ENCODE data around the gene MACC1. TPM values are rescaled to one million over a fixed set of nuclear protein-coding genes. Genes with fewer than 3 reads are reported as not detected.

MACC1 gene
- polyA plus RNA-seq, 1 donor (not counting 4 experiments of a cell fraction or from before 2014, with no cell fraction given), result 16.4 TPM

DNA sequence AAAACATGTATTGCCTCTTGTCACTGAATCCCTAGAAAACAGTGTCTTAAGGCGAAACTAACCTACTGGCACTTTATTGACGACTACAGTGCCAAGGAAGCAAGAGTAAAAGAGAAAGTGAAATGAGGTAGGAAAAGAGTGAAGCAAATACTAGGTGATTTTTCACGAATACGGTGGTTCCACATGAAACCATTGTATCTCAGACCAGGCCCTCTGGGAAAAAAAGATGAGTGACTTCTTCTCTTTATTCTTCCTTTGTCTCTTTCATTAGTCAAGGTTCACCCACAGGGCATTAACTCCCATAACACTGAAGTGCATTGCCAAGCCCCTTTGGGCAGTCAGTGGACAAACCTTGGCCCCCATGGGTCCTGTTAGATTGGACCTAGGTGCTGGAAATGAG, 16.2 kb upstream of the MACC1 start:
- dilution Hi-C loops (cut with MboI; ENCODE audit: extremely low pct_ligation_motif_present, low sequenced_read_pairs), result no loop called here

DNA sequence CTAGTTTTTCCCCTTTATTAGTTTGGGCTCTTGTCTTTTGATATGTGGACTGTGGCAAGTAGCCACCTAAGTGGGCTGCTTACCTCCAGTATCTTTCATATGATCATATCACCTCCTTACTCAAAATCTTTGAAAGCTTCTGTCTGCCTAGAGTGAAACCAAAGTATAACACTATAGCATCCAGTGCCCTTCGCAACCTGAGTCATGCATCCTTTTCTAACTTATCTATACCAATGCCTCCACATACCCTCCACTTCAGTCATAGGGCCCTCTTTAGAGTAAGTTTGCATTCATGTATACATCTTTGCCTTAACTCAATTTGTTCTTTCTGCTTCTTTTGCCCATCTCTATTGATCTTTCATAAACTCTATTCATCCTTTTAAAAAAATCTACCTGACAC, 15.7 kb upstream of the MACC1 start:
- H4K20me1 ChIP-seq (ENCODE audit: control insufficient read depth, extremely low read depth, insufficient read depth, low read length), result no peaks in the 10 kb centered on the region
- dilution Hi-C loops (cut with MboI; ENCODE audit: extremely low pct_ligation_motif_present, low sequenced_read_pairs), result no loop called here
- no peaks in the 10 kb centered on the region for H3K9me3 ChIP-seq (ENCODE audit: control insufficient read depth, low read depth, low read length)
- FAIRE-seq, result no peak
- H3K4me2 ChIP-seq (ENCODE audit: control insufficient read depth, extremely low read depth, insufficient read depth, low read depth, low read length), result no peak overlapping the region
- no peak for DNase-seq (ENCODE audit: low read depth, low spot score)
- no peak for TF ChIP-seq EZH2 (IDR thresholded peaks at IDR 0.05; ENCODE audit: low read length)
- TF ChIP-seq, protein P1, sequence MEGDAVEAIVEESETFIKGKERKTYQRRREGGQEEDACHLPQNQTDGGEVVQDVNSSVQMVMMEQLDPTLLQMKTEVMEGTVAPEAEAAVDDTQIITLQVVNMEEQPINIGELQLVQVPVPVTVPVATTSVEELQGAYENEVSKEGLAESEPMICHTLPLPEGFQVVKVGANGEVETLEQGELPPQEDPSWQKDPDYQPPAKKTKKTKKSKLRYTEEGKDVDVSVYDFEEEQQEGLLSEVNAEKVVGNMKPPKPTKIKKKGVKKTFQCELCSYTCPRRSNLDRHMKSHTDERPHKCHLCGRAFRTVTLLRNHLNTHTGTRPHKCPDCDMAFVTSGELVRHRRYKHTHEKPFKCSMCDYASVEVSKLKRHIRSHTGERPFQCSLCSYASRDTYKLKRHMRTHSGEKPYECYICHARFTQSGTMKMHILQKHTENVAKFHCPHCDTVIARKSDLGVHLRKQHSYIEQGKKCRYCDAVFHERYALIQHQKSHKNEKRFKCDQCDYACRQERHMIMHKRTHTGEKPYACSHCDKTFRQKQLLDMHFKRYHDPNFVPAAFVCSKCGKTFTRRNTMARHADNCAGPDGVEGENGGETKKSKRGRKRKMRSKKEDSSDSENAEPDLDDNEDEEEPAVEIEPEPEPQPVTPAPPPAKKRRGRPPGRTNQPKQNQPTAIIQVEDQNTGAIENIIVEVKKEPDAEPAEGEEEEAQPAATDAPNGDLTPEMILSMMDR (optimal IDR thresholded peaks at IDR 0.05 in 1 of 3, IDR thresholded peaks at IDR 0.05 in 1 of 3, conservative IDR thresholded peaks at IDR 0.05 in 1 of 3; ENCODE audit: extremely low read depth in 1 of 3, insufficient read depth in 2 of 3, low read length in 3 of 3), result no peak
- no peaks in the 10 kb centered on the region for H3K36me3 ChIP-seq (ENCODE audit: control insufficient read depth in 2 of 2, extremely low read depth in 1 of 2, insufficient read depth in 2 of 2, low read length in 2 of 2)
- no peaks in the 10 kb centered on the region for H3K27me3 ChIP-seq (ENCODE audit: control insufficient read depth, extremely low read depth, insufficient read depth, low read length)
- no peak overlapping the region for H3K4me3 ChIP-seq (ENCODE audit: control insufficient read depth in 2 of 3, extremely low read depth in 1 of 3, insufficient read depth in 2 of 3, low read depth in 1 of 3, low read length in 3 of 3)
- no peaks in the 10 kb centered on the region for H3K9me1 ChIP-seq (ENCODE audit: control insufficient read depth, extremely low read depth, insufficient read depth, low read length)
- peaks cover 22% of the 10 kb centered on the region for H3K4me1 ChIP-seq (ENCODE audit: control insufficient read depth, extremely low read depth, insufficient read depth, low read length)
- H3K79me2 ChIP-seq (ENCODE audit: control insufficient read depth, insufficient read depth, low read length), result no peaks in the 10 kb centered on the region
- no peak overlapping the region for H3K27ac ChIP-seq (ENCODE audit: control insufficient read depth, insufficient read depth, low read length)
- H3K9ac ChIP-seq (ENCODE audit: control insufficient read depth, extremely low read depth, insufficient read depth, low read length), result no peak overlapping the region
- no peak overlapping the region for H2AFZ ChIP-seq (ENCODE audit: control insufficient read depth, low read length)

More for the DNA sequence above, 16.2 kb upstream of the MACC1 start:
- Histone ChIP-seq H2AFZ (ENCODE audit: control insufficient read depth, low read length) (no peak overlapping the region), H3K4me2 (ENCODE audit: control insufficient read depth, extremely low read depth, insufficient read depth, low read depth, low read length) (no peak overlapping the region), H4K20me1 (ENCODE audit: control insufficient read depth, extremely low read depth, insufficient read depth, low read length) (no peaks in the 10 kb centered on the region), H3K27me3 (ENCODE audit: control insufficient read depth, extremely low read depth, insufficient read depth, low read length) (no peaks in the 10 kb centered on the region), H3K9me3 (ENCODE audit: control insufficient read depth, low read depth, low read length) (no peaks in the 10 kb centered on the region), H3K4me1 (ENCODE audit: control insufficient read depth, extremely low read depth, insufficient read depth, low read length) (peaks cover 28% of the 10 kb centered on the region), H3K9me1 (ENCODE audit: control insufficient read depth, extremely low read depth, insufficient read depth, low read length) (no peaks in the 10 kb centered on the region), H3K36me3 (ENCODE audit: control insufficient read depth in 2 of 2, extremely low read depth in 1 of 2, insufficient read depth in 2 of 2, low read length in 2 of 2) (no peaks in the 10 kb centered on the region), H3K79me2 (ENCODE audit: control insufficient read depth, insufficient read depth, low read length) (no peaks in the 10 kb centered on the region), H3K9ac (ENCODE audit: control insufficient read depth, extremely low read depth, insufficient read depth, low read length) (no peak overlapping the region), H3K4me3 (ENCODE audit: control insufficient read depth in 2 of 3, extremely low read depth in 1 of 3, insufficient read depth in 2 of 3, low read depth in 1 of 3, low read length in 3 of 3) (no peak overlapping the region), H3K27ac (ENCODE audit: control insufficient read depth, insufficient read depth, low read length) (no peak overlapping the region)
- no peak for FAIRE-seq
- no peak for DNase-seq (ENCODE audit: low read depth, low spot score)
- TF ChIP-seq EZH2 (IDR thresholded peaks at IDR 0.05; ENCODE audit: low read length), result no peak
- TF ChIP-seq, protein P1 (optimal IDR thresholded peaks at IDR 0.05 in 1 of 3, IDR thresholded peaks at IDR 0.05 in 1 of 3, conservative IDR thresholded peaks at IDR 0.05 in 1 of 3; ENCODE audit: extremely low read depth in 1 of 3, insufficient read depth in 2 of 3, low read length in 3 of 3), result no peak

All from keratinocyte (primary cell).